PC-3 (cell line): ENCODE data around the gene GIPC3. TPM values are rescaled to one million over a fixed set of nuclear protein-coding genes. Genes with fewer than 3 reads are reported as not detected.

Experiments used
- ATAC-seq: fragments of 200-7000 bp; cut with Tn5 transposase; 2 replicates; pipeline ENCODE4 v1.9.1; 2020; ENCODE audit warnings: mild to moderate bottlenecking, moderate library complexity
- BruUV-seq: library from RNA; stranded (reverse); fragments of 400-500 nt; replicated peaks from 2 replicates; lab custom pipeline; 2021; lab: Mats Ljungman, UMichigan
- CTCF ChIA-PET: fragments of 300-600 bp; sonication (Branson Sonifier 250); formaldehyde crosslinking; loops from one replicate; lab custom pipeline; 2022; ENCODE audit warnings: antibody characterized with exemption; lab: Charles Lee
- POLR2A ChIA-PET: fragments of 300-600 bp; sonication (Branson Sonifier 250); formaldehyde crosslinking; loops from one replicate; lab custom pipeline; 2022; ENCODE audit warnings: antibody characterized with exemption; ENCODE audit not compliant: unreplicated experiment; lab: Charles Lee
- DNase-seq: peaks from one replicate; pipeline ENCODE4 v3.0.0-alpha.2; 2015
- H2AFZ ChIP-seq: fragments of 300-600 bp; sonication (generic); 2 replicates; pipeline ENCODE4 v1.6.0; 2016; ENCODE audit warnings: antibody characterized with exemption, low read length
- H3F3A ChIP-seq: fragments of 300-600 bp; sonication (generic); one replicate; pipeline ENCODE4 v1.6.0; 2017; ENCODE audit warnings: antibody characterized with exemption, low read length, control low read depth, mild to moderate bottlenecking; ENCODE audit not compliant: unreplicated experiment
- H3K27ac ChIP-seq: fragments of 300-600 bp; sonication (generic); 2 replicates; pipeline ENCODE4 v1.5.1; 2016; ENCODE audit warnings: mild to moderate bottlenecking, low read length
- H3K27me3 ChIP-seq: fragments of 300-600 bp; sonication (generic); 2 replicates; pipeline ENCODE4 v1.6.1; 2016; ENCODE audit warnings: low read length, mixed read lengths
- H3K36me3 ChIP-seq: fragments of 300-600 bp; sonication (generic); 2 replicates; pipeline ENCODE4 v1.6.1; 2016; ENCODE audit warnings: low read depth, mixed run types, low read length, mixed read lengths
- H3K4me1 ChIP-seq: fragments of 300-600 bp; sonication (generic); 2 replicates; pipeline ENCODE4 v1.5.1; 2016; ENCODE audit warnings: low read length; ENCODE audit not compliant: insufficient read depth
- H3K4me2 ChIP-seq: fragments of 300-600 bp; sonication (generic); 2 replicates; pipeline ENCODE4 v1.6.0; 2016; ENCODE audit warnings: low read length
- H3K4me3 ChIP-seq: fragments of 300-600 bp; sonication (generic); 2 replicates; pipeline ENCODE4 v1.5.1; 2016; ENCODE audit warnings: mild to moderate bottlenecking, low read length, mixed read lengths
- H3K79me2 ChIP-seq: fragments of 300-600 bp; sonication (generic); 2 replicates; pipeline ENCODE4 v1.6.1; 2017; ENCODE audit warnings: low read length, mixed read lengths
- H3K9ac ChIP-seq: fragments of 300-600 bp; sonication (generic); 2 replicates; pipeline ENCODE4 v1.6.0; 2016; ENCODE audit warnings: mild to moderate bottlenecking, low read length
- H3K9me2 ChIP-seq: fragments of 300-600 bp; sonication (generic); replicated peaks from 2 replicates; pipeline ENCODE4 v1.6.1; 2016; ENCODE audit warnings: mixed run types, low read length, mixed read lengths
- H3K9me3 ChIP-seq: fragments of 300-600 bp; sonication (generic); 2 replicates; pipeline ENCODE4 v1.6.1; 2016; ENCODE audit warnings: low read length, mixed read lengths
- H4K20me1 ChIP-seq: fragments of 300-600 bp; sonication (generic); 2 replicates; pipeline ENCODE4 v1.6.1; 2016; ENCODE audit warnings: low read length, mixed read lengths
- EZH2 ChIP-seq: fragments of 300-600 bp; sonication (generic); IDR thresholded peaks from one replicate; pipeline ENCODE4 v1.6.1; 2017; ENCODE audit warnings: antibody characterized with exemption, mild to moderate bottlenecking, low read length; ENCODE audit not compliant: unreplicated experiment
- EZH2phosphoT487 ChIP-seq: fragments of 300-600 bp; sonication (generic); IDR thresholded peaks from 2 replicates; pipeline ENCODE4 v1.6.1; 2018; ENCODE audit warnings: mild to moderate bottlenecking, antibody characterized with exemption, low read length, borderline replicate concordance
- intact Hi-C: fragments of 100-400 bp; cut with micrococcal nuclease; formaldehyde crosslinking; loops from 2 replicates; pipeline ENCODE4 v1.9.0; 2023
- total RNA-seq: library from RNA; depleted of rRNA; stranded (reverse); fragments of >200 nt; gene quantifications from 2 replicates; pipeline ENCODE4 v1.2.3, GENCODE V29; 2014
- TF ChIP-seq, protein P1 (sequence below): fragments of 300-600 bp; sonication (generic); conservative IDR thresholded peaks from 2 replicates; pipeline ENCODE4 v1.5.1; 2017; ENCODE audit warnings: antibody characterized with exemption, low read depth, mild to moderate bottlenecking, low read length

GIPC3 gene
- total RNA-seq, 1 experiment from 2014 or later, result 0.18 TPM

GRCh38 chr19:3608750-3609322 is 23.6 kb downstream of the GIPC3 start:
- Histone ChIP-seq H3K9ac (no peak overlapping the region), H3K27ac (no peak overlapping the region), H3K9me3 (no peaks in the 10 kb centered on the region), H3K4me3 (no peak overlapping the region), H3K79me2 (no peaks in the 10 kb centered on the region), H4K20me1 (no peaks in the 10 kb centered on the region), H3K27me3 (no peaks in the 10 kb centered on the region), H3K9me2 (no peaks in the 10 kb centered on the region), H3F3A (no peaks in the 10 kb centered on the region), H2AFZ (no peak overlapping the region), H3K4me2 (no peak overlapping the region), H3K4me1 (peaks cover 16% of the 10 kb centered on the region; the same call in 1 of the 2 replicates), H3K36me3 (no peaks in the 10 kb centered on the region)
- CTCF ChIA-PET, result no interaction called here
- ATAC-seq, result no peak
- TF ChIP-seq EZH2phosphoT487 (no peak), EZH2 (no peak)
- TF ChIP-seq, protein P1, sequence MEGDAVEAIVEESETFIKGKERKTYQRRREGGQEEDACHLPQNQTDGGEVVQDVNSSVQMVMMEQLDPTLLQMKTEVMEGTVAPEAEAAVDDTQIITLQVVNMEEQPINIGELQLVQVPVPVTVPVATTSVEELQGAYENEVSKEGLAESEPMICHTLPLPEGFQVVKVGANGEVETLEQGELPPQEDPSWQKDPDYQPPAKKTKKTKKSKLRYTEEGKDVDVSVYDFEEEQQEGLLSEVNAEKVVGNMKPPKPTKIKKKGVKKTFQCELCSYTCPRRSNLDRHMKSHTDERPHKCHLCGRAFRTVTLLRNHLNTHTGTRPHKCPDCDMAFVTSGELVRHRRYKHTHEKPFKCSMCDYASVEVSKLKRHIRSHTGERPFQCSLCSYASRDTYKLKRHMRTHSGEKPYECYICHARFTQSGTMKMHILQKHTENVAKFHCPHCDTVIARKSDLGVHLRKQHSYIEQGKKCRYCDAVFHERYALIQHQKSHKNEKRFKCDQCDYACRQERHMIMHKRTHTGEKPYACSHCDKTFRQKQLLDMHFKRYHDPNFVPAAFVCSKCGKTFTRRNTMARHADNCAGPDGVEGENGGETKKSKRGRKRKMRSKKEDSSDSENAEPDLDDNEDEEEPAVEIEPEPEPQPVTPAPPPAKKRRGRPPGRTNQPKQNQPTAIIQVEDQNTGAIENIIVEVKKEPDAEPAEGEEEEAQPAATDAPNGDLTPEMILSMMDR, result no peak
- intact Hi-C loops, result no loop called here
- POLR2A ChIA-PET, result no interaction called here
- no peak for DNase-seq
- no TSS peak for BruUV-seq

DNA sequence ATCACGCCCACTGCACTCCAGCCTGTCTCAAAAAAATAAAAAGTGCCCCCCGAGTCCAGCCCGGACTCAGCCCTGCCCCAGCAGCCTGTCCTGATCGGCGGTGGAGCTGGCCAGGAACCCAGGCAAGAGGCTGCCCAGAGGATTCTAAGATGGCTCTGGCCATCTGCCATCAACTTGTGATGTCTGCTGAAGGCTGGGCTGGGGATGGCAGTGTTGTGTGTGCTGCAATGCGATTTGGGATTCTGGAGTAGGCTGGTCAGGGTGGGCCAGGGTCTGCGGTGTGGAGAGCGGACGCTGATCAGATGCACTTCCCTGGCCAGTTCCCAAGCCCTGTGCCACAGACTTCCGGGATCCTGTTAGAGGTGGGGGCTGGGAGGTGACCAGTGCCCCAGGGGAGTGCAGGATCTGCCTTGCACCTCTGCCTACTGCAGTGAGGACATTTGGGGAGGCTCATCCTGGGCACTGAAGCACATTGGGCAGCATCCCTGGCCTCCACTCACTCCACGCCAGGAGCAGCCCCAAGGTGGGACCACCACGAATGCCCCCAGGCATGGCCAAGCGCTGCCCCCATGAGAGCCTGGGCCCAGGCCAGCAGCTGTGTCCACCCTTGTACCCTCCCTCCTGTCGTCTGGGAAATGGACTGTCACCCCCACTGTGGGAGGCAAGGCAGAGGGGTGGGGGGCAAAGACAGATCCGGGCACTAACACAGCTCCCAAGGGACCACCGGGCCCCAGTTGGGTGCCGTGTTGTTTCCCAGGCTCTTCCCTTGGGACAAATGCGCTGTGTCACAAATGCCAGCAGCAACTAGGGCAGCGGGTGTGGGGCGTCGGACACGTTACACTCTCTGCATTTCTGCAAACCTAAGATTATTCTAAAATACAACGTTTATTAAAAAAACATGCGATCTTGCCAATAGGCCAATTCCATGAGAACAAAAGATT is 24.8 kb downstream of the GIPC3 start:
- no peak for ATAC-seq
- ChIA-PET POLR2A (no interaction called here), CTCF (no interaction called here)

More for the DNA sequence above, 24.8 kb downstream of the GIPC3 start:
- H3K9ac ChIP-seq, result no peak overlapping the region
- H3K79me2 ChIP-seq, result no peaks in the 10 kb centered on the region
- no peaks in the 10 kb centered on the region for H3F3A ChIP-seq
- H3K4me2 ChIP-seq, result no peak overlapping the region
- intact Hi-C loops, result no loop called here
- no TSS peak for BruUV-seq
- H2AFZ ChIP-seq, result no peak overlapping the region
- no peak overlapping the region for H3K27ac ChIP-seq
- H3K9me3 ChIP-seq, result no peaks in the 10 kb centered on the region
- no peaks in the 10 kb centered on the region for H4K20me1 ChIP-seq
- peak; percentile 10 for DNase-seq
- no peaks in the 10 kb centered on the region for H3K9me2 ChIP-seq
- no peaks in the 10 kb centered on the region for H3K36me3 ChIP-seq
- H3K4me3 ChIP-seq, result no peak overlapping the region
- no peaks in the 10 kb centered on the region for H3K27me3 ChIP-seq
- peaks cover 16% of the 10 kb centered on the region; the same call in 1 of the 2 replicates for H3K4me1 ChIP-seq
- TF ChIP-seq, protein P1, result no peak
- TF ChIP-seq EZH2, result no peak
- no peak for TF ChIP-seq EZH2phosphoT487
